GM19238 (cell line): ENCODE data around the gene AP3S2.
"Not testable (repeated sequence)": the region's sequence is repeated elsewhere in the genome, so short reads cannot be mapped to it uniquely, and the experiment has no call there.

Experiments used
- DNase-seq: peaks from one replicate; pipeline ENCODE4 v3.0.0; 2011; ENCODE audit warnings: low spot score; ENCODE audit not compliant: insufficient read length

The AP3S2 gene

DNA sequence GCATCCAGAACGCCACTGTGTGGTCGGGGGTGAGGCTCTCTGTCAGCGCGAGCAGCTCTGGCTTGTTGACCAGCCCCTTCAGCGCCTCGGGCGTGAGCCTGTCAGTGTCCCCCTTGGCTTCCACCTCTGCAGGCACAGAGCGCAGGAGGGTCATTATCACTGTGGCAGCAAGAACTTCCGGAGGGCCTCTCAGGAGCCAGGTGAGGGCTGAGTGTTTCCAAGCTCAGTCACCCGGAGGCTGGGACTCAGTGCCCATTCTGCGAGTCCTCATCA lies 10.0 kb upstream of the AP3S2 start:
- DNase-seq = no peak

DNA sequence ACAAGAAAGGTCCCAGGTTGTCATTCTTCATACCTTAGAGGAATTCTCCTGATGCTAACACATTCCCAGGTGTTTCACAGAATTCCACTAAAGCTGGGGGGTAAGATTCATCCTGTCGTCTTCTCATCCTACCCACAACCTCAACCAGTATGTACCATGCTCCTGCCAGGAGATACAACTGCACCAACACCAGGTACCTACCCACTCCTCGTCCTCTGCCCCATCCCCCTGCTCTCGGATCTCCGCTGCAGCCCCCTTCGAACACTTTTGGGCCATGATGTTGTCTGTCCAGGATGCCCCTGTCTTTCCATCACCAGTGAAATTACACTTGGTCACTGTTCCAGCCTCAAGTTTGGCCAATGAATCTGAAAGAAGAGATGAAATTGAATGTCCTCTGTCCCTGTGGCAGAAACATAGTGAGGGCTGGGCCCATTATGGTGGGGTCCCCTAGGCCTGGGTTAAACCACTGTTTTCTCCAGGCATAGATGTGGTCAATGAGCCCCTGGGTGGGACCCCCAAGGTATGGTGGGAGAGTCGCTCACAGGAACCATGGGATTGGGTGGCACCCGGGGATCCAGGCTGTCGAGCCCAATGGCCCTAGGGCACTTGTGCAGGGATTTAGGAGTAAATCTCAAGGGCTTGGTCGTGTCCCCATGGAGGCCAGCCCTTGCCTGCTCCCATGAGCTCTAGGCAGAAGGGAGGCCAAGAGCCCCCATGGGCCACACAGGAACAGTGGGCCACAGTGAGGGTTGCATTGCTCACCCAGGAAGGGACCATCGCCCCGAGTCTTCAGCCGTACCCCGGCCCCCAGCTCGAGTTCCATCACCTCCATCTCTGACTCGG lies 9.4 kb upstream of the AP3S2 start:
- no peak for DNase-seq

DNA sequence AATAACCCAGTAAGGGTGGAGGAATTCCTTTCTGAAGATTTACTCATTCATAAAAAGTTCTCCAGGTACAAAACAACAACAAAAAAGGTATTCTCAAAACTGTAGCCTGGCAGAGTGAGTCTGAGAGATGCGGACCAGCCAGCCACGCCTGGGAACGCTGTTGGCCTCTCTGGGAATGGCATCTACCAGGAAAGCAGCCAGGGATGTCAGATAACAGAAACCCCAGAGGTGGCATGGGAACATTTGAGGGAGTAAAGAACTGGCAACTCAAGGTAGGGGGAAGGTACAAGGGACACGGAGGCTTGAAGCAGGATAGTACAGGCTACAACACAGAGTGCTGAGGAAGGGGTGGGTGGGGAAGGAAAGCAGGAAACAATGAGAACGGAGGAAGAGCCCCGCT lies 7.1 kb upstream of the AP3S2 start:
- DNase-seq = no peak

DNA sequence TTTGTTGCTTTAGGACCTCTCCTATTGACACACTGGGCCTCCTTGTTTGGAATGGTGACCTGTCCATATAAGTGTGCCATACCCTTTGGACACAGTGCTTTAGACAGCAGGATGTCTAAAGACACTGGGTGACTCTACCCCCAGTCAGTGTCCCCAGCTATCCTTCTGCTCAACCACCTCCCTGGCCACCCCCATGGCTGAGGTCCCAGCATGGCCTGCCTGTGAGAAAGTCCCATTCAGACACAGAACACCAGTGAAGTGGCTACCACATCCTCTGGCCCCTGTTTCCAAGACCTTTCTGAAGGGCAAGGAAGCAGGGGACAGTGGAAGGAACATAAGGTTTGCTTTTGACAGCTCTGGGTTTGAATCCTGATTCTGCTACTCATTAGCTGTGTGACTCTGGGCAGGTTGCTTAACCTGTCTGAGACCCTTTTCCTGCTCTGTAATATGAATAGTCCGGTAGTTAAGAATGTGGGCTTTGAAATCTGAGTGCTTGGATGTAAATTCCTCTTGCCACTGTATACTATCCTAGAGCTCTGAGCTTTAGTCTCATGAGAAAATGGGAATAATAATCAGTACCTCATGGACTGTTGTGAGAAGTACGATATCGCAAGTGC lies 6.3 kb upstream of the AP3S2 start:
- DNase-seq = no peak

DNA sequence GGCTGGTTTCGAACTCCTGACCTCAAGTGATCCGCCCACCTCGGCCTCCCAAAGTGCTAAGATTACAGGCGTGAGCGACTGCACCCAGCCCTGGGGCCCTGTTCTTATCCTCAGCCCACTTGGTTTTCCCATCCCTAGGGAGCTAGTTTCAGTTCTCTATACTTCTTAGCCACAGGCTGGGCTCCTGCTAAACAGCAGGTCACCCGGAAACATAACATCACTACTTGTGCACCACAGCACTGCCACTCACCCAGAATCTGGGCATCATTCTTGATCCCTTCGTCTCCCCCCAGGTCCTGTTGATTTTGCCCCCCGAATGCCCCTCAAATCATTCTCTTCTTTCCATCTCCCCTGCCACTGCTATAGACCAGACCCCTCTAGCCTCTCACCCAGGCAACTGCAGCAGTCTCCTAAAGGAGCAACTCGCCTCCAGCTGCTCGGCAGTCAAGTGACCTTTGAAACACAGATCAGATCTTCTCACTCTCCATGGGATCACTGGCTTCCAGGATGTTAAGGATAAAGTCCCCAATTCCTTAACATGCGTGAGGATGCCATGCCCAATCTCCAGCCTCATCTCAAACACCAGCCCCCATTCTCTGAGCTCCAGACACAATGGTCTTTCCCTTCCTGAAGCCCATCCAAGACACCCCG lies 5.6 kb upstream of the AP3S2 start:
- DNase-seq = no peak

DNA sequence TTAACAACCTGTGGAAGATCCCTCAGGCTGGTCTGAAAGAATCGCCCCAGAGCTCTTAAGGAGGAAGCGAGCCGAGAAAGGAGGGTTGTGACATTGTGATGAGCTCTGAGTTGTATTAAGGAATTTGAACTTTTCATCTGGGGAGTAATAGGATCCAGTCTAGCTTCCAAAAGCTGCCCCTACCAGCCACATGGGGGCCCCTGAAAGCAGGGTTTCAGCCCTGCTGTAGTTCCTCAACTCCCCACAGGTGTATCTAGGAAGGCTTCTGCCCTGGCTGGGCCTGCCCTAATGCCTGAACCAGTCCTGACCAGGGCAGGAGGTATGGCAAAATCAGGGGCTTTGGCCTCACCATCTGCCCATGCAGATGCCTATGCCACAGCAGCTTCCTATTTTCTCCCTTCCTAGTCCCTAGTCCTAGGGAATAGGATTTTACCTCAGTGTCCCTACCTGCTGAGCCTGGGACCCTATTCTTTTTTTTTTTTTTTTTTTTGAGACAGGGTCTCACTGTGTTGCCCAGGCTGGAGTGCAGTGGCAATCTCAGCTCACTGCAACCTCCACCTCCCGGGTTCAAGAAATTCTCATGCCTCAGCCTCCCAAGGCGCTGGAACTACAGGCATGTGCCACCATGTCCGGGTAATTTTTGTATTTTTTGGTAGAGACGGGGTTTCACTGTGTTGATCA lies 5.0 kb upstream of the AP3S2 start:
- DNase-seq = peak; percentile 64

DNA sequence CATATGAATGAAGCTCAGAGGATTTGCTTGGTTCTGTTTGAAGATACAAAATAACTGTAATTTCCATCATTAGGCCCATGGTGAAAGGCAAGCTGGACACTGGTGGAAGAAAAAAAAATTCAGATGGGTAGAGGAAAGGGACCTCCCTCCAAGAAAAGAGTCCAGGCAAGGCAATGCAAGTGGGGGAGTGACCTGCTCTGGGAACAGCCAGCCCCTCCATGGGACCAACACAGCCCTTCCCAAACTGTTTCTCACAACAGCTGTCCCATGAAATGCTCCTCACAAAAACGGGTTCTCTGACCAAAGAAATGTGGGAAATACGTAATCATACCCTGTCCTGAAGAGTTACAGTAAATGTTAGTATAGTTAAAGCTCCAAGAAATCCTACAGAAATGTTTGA lies 4.4 kb upstream of the AP3S2 start:
- DNase-seq = no peak

DNA sequence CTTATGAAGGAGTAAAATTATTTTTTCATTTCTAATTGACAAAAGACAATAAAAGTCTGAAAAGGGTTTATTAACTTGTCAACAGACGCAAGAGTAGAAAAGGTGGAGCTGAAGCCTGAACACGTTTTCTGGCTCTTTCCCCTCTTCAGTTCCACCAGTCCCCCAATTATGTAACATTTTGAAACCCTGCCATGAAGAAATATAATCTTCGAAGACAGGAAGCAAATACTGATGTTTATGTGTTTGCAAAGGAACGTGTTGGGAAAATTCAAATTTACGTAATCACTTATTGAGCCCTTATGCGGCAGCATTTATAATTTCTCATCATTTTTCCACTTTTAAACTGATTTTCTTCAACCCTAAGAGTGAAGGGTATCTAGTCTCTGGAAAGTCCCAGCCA lies 767 bp downstream of the AP3S2 start:
- no peak for DNase-seq

DNA sequence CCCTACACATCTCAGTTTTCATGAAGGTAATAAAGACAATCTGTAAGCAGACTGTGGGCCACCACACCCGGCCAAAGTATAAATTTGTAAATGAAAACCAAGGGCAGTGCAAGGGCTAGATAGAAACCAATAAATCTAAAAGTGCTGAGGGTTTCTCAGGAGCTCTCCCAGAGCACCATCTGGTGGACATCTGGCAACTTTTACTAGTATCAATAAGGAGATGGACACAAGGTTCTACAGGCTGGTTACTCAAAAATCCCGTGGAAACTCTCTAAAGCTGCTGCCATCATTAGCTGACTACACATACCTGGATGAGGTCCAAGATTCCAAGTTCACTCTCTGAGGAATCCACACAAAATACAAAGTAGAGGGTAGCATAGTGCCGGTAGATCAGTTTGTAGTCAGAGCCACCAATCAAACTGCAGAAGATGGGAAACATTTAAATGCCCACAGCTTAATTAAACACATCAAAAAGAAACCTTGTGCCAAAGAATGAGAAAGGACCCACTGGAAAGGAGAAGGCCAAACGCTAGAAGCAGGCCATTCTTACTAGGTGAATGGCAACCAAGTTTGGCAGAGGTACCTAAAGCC lies 5.5 kb downstream of the AP3S2 start:
- DNase-seq = no peak

DNA sequence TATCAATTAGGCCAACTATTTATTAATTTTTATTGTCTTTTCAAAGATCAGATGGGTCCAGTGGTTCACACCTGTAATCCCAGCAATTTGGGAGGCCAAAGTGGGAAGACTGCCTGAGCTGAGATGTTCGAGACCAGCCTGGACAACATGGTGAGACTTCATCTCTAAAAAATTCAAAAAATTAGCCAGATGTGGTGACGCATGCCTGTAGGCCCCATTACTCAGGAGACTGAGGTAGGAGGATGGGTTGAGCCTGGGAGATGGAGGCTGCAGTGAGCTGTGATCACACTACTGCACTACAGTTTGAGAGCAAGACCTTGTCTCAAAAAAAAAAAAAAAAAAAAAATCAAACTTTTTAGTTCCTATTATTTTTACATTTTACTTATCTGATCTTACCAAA lies 8.2 kb downstream of the AP3S2 start:
- DNase-seq = no peak

DNA sequence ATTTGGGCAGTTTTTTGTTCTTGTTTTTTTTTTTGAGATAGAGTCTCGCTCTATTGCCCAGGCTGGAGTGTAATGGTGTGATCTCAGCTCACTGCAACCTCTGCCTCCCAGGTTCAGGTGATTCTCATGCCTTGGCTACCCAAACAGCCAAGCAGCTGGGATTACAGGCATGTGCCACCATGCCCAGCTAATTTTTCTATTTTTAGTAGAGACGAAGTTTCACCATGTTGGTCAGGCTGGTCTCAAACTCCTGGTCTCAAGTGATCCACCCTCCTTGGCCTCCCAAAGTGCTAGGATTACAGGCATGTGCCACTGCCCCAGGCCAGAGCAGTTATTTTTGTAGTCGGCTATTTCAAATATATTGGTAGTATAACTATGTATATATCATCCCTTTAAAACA lies 8.6 kb downstream of the AP3S2 start:
- not testable (repeated sequence) for DNase-seq

DNA sequence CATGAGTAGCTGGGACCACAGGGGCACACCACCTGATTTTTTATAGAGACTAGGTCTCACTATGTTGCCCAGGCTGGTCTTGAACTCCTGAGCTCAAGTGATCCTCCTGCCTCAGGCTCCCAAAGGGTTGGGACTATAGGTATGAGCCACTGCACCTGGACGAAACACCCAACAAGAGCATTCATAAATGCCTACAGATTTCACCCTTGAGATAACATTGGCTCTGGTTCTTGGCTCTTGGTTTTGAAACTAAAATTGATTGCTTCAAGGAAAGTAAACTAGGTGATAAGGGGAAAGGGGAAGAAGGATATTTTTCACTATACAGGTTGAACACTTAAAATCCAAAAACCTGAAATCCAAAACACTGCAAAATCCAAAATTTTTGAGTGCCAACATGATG lies 10.3 kb downstream of the AP3S2 start:
- no peak for DNase-seq

DNA sequence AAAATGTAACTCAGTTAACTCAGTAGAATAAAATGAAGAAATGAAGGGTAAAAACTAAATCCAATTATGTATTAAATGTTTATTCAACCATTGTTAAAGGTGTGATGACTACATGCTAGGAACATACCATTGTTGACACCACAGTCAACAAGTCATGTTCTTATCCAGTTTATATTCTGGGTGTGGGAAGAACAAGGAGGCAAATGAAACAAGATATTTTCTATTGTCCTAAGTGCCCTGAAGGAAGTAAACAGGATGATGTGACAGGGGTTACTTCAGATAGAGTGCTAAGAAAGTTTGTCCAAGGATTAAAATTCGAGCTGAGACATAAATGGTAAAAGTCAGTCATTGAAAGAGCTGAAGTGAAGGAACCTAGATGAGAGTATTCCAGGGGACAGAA lies 13.1 kb downstream of the AP3S2 start:
- no peak for DNase-seq

DNA sequence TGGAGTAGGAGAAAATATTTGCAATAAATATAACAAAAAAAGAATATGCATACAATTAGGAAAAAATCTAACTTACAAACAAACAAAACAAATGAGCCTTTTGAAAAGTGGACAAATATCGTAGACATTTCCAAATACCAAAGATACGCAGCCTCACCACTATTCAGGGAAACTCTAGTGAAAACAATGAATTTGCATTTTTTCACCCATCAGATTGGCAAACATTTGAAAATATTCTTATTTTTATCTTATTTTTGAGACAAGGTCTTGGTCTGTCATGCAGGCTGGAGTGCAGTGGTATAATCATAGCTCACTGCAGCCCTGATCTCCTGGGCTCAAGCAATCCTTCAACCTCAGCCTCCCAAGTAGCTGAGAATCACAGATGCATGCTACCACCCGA lies 15.5 kb downstream of the AP3S2 start:
- no peak for DNase-seq

DNA sequence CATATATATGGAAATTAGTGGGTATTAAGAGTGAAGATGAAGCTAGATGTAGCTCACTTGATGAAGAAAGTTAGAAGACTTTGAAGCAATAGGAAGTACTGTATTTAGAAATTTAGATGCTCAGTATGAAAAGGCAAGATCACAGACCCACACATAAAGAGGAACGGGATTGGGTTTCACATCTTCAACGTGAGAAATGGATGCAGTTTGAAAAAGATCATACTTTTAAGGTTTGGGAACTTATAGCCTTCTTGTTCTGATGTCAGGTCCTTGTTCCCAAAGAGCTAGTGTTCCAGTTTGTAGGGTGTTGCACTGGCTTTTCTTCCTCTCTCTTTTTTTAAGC lies 16.7 kb downstream of the AP3S2 start:
- DNase-seq = no peak

DNA sequence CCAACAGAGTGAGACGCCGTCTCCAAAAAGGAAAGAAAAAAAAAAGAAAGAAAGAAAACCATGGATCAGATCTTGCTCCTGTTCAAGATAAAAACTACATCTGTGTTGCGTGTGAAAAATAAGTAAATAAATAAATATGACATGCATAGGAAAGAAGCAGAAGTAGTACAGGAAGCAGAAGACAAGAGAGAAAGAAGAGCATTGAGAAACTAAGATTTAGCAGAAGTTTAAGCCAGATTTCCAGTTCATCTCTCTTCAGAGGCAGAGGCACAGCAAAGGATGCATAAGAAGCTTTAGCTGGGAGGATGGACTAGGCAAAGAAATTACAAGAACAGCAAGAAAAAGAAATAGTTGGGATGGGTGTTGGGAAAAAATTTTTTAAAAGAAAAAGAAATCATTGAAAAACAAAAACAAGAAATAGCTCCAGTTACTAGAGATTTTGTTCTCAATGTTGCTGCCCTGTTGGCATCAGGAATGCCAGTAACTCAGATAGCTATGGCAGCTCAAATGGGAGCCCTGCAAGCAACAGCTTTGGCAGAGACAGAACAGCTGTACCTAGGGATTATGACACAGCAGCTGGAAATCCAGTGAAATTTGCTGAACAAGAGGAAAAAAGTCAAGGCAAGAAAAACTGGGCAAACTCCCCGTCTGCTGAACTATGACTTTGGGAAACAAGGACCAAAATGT lies 17.3 kb downstream of the AP3S2 start:
- DNase-seq = no peak

DNA sequence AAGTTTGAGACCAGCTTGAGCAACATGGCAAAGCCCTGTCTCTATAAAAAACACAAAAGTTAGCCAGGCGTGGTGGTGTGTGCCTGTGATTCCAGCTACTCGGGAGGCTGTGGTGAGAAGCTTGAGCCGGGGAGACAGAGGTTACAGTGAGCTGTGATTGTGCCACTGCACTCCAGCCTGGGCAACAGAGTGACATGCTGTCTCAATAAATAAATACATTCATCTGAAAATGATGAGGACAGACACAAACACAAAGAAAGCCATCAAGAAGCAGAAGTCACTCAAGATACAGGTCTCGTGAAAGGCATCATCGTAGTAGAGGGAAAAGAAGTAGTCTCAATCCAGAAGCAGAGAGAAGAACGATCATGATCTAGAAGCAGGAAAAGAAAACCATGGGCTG lies 18.1 kb downstream of the AP3S2 start:
- DNase-seq = no peak

DNA sequence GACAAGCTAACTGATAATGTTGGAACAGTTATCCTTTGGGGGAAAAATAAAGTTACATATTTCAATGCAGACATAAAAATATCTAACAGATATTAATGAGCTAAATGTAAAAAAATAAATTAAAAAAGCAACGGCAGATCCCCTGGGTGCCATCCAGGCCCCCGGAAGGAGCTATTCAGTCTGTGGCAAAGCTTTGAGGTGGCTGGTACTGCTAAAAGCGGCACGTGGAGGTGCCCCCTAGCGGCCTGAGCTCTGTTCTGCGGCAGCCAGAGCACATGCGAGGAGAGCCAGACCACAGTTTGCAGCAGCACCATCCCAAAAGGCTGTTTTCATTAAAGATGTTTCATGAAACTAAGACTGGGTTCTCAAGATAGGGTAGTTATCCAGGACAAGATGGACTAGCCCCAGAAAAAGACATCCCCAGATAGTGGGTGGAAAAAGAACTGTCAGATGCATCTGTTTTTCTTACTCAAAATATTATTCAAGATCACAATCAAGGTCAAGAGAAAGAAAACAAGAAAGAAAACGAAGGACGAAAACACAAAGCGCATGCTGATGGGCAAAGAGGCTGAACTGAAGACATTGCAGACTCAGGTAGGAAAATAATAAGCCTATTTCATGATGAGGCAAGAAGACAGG lies 18.7 kb downstream of the AP3S2 start:
- peak; percentile 76 for DNase-seq

DNA sequence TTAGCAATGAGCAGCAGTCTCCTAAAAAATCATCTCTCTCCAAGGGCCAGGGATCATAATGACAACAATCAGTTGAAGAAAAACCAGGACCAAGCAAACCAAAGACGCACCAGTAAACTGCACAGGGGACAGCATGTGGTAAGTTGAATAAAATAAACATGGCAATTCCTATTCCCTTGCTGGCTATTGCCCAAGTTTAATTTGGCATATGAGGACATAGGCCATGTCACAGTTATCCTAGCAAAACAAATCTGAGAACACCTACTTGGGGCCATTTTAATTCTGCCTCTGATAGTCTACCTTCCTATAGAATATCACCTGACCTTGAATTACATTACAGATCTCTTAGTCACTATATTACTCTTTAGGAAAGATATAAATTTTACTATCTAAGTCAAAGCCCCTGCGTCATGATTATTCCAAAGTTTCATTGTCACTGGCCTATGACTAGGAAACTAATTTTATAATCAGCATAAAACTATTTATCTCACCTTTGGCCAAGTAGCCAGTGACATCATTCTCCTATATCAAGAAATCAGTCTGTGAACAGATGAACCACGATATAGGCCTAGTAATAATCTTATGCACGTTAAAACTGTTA lies 23.0 kb downstream of the AP3S2 start:
- DNase-seq = no peak

DNA sequence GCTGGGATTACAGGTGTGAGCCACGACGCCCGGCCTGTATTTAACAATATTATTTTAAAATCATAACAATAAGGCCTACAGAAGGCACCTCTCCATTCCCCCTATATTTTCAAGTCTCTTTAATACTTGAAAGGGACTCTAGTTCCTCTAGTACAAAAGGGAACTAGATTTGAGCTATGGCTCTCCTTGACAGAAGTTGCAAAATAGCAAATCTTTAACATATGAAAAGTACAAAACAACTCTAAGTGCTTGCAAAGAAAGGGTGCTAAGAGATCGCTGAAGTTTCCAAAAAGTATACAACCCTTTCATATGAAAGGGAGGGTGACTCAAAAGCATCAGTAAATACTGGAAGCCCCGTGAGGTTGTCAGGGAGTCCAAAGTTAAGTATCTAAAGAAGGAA lies 23.8 kb downstream of the AP3S2 start:
- DNase-seq = no peak

DNA sequence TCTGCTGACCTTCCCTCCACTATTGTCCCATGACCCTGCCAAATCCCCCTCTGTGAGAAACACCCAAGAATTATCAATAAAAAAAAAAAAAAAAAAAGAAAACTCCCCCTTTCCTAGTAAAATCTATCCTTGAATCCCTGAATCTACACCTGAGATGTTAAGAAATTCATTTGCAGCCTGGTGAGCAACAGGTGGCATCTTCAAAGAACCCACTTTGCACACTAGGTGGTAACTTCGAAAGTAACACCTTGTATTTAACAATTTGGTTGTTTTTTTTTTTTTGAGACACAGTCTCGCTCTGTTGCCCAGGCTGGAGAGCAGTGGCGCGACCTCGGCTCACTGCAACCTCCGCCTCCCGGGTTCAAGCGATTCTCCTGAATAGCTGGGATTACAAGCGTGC lies 24.3 kb downstream of the AP3S2 start:
- not testable (repeated sequence) for DNase-seq
